HG03159 (cell line): ENCODE measurements around the gene TSHZ2.
"Not testable (repeated sequence)": the region's sequence is repeated elsewhere in the genome, so short reads cannot be mapped to it uniquely, and the experiment has no call there.

Source experiments
- ATAC-seq: cut with Tn5 transposase; IDR thresholded peaks from one replicate; pipeline ENCODE4 v1.9.1; 2021; ENCODE audit warnings: mild to moderate bottlenecking, moderate library complexity; ENCODE audit not compliant: unreplicated experiment

Gene TSHZ2

DNA sequence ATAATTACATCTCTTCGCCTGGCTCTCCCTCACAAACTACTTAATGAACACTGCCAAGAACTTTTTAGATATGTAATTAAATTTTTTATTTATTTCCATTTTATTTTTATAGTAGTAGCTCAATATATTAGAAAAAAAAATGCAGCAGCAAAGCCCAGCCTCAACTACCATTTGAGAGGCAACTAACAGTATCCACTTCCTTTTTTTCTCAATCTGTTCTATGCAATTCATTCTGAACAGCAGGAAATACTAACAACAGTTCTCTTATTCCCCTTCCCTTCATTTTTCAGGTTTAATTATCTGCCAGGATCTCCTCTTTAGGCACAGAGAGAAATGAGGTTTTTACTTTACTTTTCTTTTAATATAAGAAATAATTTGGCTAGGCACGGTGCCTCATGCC, 508.8 kb downstream of the TSHZ2 start:
- ATAC-seq = no peak

DNA sequence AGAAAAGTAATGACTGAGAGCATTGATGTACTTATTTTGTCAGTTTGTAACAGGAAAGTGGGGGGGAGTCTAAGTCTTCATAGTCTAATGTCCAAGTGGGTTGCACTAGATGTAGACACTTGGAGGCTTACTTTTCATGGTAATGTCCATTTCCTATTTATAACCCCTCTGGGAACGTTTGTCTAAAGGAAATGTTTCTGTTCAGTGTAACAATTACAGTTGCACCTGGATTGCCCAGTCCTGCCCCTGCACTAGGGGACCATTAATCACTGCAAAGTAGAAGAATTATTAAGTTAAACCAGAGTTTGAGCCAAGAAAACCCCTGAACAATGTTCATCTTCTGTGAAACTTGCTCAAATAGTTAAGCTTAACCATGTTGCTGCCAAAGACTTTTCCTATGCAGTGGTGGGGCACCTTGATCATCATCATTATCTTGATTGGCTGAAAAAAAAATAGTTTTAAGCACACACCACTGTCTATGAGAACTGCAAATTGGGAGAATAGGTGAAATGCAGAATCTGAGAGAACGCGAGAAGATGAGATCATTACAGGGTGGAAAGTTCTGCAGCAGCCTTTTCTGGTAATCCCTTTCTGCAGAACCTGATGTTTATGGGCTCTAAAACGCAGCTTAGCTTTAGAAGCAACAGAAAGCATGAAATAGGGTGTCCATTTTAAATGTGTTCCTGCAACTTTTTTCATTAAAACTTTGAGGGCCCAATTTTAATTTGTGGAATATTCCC, 515.5 kb downstream of the TSHZ2 start:
- no peak for ATAC-seq

DNA sequence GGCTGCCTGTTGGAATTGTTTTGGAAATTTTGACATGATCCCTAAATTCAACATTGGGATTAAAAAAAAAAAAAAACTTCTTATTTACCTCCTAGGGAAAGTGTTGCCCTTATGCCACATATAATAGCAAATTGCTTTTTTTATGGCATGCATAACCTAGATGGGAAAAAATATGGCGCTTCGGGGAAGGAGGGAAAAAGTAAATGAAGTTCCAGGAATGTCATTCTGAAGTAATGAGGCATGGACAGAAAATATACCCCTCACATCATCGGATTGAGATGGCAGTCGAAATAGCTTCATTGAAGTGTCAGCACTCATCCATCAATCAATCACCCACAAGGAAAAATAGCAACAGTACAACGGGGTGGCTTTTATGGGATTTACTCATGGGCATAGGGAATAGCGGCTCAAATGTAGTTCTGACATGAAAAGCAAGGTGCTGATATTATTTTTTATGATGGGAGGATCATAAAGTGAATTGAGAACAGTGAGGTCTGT, 516.7 kb downstream of the TSHZ2 start:
- ATAC-seq = no peak

DNA sequence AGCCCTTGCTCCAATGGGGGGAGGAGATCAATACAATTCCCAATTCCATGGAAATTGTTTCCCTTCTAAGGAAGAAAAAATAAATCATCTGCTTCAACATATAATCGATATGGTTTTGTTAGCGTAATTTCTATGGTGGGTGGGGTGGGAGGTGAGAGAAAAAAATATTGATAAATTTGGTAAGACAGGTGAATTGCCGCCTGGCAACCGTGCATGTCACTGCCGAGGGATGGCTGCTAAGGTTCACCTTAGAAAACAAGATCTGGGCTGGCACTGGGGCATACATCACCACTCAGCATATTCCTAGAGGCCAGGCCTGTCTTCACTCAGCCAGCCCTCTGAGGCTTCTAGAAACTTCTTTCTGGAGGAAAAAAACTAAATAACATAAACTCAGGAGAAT, 517.4 kb downstream of the TSHZ2 start:
- no peak for ATAC-seq

DNA sequence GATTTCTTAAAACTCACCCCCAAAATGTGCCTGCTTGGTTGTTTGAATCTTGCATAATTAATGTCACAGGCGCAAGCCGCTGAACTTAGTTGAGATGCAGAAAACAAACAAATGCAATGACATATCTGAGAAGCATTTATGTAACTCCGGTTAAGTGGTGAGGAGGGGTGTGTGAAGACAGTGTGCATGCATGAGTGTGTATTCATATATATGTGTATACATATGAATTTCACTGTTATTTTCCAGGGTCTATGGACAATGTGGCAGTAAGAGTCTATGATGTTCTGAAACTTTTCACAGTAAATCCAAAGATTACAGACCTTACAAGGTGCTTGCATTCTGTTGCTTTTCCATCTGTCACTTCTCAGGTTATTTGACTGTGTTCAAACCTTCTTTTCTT, 518.5 kb downstream of the TSHZ2 start:
- ATAC-seq = no peak

DNA sequence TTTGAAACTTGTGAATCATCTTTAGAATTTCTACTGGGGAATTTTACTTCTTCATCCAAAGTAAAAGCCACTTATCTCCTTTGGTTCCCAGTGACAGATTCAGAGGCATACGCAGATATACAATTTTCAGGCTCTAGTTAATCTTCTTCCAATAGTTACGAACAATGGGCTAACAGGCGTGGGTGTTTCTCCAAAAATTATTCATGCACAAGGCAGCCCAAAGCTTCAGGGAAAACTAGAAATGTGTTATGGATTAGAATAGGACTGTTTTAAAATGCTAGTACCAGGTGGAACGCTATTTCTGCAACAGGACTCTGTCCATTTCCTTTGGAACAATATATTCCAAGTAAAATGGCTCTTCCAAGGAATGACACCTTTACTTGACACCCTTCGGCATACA, 519.3 kb downstream of the TSHZ2 start:
- ATAC-seq = no peak

DNA sequence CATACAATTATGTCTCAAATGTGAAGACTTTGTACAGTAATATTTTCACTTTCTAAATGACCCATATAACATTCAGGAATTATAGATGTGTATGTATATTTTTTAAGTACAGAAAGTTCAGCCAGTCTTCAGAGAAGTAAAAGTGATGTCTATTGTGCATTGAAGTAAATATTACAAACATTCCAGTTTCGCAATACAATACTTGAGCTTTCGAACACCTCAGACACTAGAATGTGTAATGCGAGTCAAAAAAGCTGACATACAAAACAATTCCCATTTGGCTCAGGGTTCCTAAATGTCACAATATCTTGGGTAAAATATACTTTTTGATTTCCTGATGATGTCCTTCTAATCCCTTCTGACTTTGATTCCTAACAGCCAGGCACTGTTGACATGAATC, 520.1 kb downstream of the TSHZ2 start:
- no peak for ATAC-seq

DNA sequence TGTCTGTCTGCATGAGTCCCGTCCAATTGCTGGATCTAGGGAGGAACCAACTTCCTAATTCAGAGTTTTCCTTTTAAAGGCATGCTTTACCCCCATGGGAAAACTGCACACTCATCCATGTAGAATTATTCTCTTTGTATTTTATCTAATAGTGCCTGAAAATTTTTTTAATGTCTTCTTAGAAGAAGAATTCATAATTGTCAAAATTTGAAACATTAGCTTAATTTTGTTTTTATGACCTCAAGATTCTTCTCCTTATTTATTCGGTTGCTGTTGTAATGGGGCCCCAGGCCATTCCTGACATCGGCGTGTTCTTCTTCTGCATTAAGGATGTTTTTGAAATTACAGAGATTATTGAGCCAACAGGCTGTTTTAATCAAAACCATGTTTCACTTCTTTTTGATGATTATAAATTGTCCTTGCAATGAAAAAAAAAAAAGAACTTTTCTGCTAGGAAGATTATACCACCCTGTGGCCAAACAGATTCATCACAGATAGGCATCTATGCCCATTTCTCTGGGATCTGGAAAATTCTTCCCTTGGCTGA, 521.2 kb downstream of the TSHZ2 start:
- ATAC-seq = no peak

DNA sequence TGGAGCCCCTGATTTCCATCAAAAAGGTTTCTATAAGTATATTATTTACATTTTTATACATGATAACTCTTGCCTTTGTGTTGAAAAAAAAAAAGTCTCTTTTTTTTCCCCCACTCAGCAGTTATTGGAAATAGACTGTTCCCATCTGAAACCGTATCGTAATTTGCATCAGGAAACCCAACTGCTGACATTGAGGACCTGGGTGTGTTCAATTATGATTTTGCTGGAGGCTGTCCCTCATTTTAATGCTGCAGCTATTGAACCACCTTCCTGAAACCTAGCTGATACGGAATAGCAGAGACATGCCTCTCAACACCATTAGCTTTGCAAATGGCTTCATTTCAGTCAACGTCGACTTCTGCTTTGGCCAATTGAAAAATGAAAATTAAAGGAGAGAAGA, 522.6 kb downstream of the TSHZ2 start:
- ATAC-seq = no peak

DNA sequence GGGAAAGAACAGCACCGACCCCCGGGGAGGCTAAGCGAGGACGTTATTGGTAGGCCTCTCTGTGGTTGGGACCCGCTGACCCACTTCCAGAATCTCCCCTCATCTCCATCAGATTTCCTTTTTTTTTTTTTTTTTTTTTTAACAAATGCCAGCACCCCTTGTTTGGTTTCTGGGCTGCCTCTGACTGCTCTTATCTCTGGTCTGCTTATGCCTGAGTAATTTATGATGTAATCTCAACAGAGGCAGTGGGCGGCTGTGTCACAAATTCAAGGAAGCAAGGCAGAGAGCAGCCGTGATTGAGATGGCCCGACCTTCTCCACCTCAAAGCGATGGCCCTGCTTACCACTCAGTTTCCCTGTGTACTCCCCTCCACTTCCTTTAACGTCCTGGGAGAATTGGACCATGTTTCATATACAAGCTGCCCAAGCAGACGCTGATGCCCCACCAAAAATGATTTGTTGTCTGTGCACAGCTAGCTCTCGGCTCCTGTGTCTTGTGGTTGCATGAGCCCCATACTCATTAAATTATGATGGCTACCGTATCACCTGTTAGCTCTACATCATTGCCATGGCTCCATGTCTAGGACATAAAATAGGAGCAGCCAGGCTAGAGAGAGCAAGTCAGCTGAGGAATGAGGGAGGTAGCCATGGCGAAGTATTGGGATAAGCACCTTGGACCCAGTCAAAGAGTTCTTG, 523.4 kb downstream of the TSHZ2 start:
- no peak for ATAC-seq

DNA sequence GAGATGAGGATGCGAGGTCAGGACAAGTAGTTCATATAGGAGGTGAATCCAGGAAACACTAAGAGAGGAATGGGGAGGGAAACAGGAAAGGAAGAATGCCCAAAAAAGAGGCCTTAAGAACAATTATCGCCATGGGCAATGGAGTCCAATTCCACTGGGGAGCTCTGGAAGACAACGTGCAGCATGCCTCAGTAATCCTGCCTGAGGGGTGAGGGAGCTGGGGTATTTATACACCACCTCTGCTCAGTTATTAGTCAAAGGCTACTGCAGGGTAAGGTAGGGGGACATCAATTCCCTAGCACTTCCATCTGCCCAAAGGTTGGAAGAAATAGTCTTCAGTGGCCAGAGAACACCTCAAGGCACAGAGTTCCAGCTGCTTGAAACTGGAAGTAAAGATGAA, 525.1 kb downstream of the TSHZ2 start:
- ATAC-seq = no peak

DNA sequence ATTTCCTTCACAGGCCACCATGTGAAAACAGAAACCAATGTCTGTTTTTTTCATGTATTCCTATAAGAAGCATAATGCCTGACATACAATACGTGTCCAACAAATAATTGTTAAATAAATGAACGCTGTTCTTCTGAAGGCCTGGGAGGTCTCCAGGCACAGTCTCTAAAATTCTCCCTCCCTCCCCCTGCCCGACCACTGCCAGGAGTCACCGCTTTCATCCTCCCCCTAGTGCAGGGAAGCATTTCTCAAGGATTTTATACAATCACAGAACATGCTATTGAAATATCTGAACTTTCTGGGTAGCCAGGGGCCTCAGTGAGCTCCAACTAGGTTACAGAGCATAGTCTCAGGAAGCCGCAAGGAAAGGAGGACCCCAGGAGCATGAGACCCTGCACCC, 526.2 kb downstream of the TSHZ2 start:
- ATAC-seq = no peak

DNA sequence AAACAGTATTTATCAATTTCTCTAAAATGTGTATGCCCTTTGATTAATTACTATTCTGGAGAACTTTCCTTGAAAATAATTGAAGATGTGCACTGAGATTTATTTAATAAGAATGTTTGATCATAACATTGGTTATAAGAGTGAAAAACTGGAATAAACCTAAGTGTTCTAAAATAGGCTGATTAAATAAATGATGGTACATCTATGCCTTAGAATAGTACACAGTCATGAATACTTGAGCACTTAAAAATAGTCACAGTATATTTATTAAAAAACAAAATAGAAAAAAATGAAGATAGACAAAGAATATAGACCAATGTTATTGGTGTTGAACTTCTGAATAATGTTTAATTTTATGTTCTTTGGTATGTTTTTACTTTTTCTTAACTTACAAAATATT, 528.5 kb downstream of the TSHZ2 start:
- ATAC-seq = no peak

DNA sequence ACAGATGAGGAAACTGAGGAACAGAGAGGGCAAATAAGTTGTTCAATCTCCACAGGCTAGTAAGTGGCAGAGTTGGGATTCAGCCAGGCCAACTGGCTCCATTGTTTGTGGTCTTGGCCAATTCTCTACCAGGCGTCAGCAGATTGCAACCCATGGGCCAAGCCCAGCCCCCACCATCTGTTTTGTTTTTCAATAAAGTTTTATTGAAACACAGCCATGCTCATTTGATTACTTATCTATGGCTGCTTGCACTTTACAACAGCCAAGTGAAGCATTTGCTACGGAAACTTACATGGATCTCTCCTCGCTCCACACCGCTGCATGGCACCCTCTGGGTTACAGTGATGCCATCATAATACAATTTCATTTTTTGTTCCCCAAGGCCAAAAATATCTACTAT, 530.7 kb downstream of the TSHZ2 start:
- ATAC-seq = no peak

DNA sequence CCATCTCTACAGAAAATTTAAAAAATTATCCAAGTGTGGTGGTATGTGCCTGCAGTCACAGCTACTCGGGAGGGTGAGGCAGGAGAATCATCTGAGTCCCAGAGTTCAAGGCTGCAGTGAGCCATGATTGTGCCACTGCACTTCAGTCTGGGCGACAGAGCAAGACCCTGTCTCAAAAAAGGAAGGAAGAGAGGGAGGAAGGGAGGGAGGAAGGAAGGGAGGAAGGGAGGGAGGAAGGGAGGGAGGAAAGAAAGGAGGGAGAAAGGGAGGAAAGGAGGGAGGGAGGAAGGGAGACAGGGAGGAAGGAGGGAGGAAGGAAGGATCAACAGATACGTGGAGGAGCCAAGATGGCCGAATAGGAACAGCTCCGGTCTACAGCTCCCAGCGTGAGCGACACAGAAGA, 531.4 kb downstream of the TSHZ2 start:
- no peak for ATAC-seq

DNA sequence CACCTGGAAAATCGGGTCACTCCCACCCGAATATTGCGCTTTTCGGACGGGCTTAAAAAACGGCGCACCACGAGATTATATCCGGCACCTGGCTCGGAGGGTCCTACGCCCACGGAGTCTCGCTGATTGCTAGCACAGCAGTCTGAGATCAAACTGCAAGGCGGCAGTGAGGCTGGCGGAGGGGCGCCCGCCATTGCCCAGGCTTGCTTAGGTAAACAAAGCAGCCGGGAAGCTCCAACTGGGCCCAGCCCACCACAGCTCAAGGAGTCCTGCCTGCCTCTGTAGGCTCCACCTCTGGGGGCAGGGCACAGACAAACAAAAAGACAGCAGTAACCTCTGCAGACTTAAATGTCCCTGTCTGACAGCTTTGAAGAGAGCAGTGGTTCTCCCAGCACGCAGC, 531.9 kb downstream of the TSHZ2 start:
- ATAC-seq = not testable (repeated sequence)

DNA sequence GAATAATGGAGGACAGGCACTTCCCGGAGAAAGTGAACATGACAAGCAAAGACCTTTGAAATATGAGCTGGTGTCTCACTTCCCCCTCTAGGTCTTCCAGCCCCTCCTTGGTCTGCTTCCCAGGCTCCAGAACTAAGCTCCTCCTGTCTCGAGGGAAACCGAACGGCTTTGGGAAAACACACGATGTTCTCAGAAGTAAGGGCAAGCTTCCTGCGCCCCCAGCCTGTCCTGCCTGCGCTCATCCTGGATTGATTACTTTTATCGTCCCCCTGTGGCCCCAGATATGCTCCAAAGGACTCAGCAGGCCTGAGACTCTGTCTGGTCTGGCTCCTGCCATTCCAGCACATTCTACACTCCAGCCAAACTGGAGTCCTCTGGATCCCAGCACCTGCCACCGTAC, 538.1 kb downstream of the TSHZ2 start:
- ATAC-seq = no peak

DNA sequence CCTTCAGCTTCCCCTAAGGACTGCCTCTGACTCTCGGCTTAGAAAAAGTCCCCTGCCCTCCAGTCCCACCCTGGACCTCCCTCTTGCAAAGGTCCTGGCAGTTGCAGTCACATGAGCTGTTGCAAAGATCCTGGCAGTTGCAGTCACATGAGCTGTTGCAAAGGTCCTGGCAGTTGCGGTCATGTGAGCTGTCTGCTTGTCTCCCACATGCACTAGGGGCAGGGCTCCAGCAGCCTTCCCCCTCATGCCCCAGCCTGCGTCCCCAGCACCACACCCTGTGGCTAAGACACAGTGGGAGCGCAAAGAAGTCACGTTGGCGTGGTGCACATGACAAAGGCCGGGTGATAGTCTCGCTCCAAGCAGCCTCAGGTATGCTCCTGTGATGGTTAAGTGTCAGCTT, 538.5 kb downstream of the TSHZ2 start:
- no peak for ATAC-seq

DNA sequence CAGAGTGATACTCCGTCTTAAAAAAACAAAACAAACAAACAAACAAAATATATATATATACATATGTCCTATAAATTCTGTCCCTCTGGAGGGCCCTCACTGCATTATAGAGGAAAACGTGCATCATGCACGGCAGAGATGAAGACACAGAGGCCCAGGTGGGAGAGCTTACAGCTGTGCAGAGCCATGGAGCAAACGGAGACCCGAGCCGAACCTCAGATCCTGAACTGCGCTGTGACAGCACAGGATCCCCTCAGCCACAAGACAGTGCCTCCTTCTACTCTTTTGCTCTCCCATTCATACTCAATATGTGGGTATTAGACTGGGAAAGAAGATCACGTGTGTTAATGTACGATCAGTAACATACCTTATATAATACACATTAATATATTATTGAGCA, 539.9 kb downstream of the TSHZ2 start:
- ATAC-seq = no peak

DNA sequence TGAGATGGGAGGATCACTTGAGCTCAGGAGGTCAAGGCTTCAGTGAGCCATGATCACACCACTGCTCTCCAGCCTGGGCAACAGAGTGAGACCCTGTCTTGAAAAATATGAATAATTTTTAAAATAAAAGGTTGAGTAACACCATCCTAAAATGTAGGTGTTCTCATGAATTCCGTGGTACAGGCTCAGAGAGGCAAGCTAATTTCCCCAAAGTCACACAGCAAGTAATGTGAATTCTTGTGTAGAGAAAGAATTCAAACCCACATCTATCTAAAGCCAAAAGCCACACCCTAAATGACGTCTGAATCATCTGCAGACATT, 541.0 kb downstream of the TSHZ2 start:
- no peak for ATAC-seq

DNA sequence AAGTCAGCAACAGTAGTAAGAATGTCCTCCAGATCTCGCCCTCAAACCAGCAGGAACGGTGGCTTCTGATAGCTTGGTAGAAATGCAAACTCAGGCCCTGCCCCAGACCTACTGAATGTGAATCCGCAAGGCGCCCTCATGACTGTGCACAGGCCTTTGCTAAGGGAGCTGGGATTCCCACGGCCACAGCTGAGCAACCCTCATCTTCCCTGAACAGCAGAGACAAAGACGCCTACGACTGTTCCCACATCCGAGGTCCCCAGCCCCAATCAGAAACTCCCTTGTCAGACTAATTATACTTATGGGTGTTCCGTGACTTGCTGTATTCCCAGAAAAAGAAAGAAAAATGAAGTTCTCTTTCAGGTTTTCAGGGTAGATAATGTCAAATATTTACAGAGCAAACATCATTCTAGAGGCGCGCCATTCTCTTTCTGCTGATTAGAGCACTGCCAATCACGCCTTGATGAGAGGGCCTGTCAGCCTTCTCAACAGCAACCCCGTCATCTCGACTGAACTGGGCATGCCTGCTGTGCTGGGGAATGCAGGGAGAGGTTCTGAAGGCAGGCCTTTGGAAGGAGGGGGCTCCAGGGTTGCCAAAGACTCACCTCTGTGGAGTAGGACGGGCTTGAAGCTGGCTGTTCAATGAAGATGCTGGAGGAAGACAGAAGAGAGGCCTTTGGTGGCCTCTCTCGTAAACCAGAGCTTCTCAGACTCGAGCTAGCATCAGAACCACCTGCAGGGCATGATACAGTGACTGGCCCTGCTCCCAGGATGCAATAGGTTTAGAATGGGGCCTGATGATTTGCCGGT, 541.5 kb downstream of the TSHZ2 start:
- no peak for ATAC-seq

DNA sequence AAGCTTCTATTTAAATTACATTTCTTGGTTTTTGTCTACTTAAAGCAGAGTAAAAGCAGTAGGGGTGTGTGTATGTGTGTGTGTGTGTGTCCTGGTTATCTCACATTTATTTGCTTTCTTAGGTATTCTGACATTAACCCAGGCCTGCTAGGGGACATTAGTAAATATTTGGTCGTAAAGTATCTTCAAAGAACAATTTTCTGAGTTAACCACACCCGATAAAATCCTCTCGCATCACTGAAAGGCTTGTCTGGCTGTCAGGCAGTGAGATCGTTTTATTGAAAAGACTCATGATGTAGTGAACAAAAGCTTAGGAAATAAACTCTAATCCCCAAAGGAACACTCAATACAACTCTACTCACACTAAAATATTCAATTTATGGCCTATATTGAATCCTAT, 543.6 kb downstream of the TSHZ2 start:
- no peak for ATAC-seq
